GM18505 (cell line): Measurements from ENCODE around the gene ZW10.

Source experiments
- ATAC-seq: cut with Tn5 transposase; IDR thresholded peaks from one replicate; pipeline ENCODE4 v1.9.1; 2021; ENCODE audit not compliant: unreplicated experiment
- POLR2A ChIP-seq: IDR thresholded peaks from 4 replicates; pipeline ENCODE4 v1.6.1; 2011; ENCODE audit warnings: borderline replicate concordance; ENCODE audit not compliant: insufficient read depth, insufficient read length; ENCODE audit errors: extremely low read depth

Gene ZW10

GRCh38 chr11:113698515-113698914 lies 75.0 kb downstream of the ZW10 start:
- TF ChIP-seq POLR2A, result no peak
- no peak for ATAC-seq

- no peak for ATAC-seq
- no peak for TF ChIP-seq POLR2A
Measured at GRCh38 chr11:113697756-113698407, 75.6 kb downstream of the ZW10 start.

DNA sequence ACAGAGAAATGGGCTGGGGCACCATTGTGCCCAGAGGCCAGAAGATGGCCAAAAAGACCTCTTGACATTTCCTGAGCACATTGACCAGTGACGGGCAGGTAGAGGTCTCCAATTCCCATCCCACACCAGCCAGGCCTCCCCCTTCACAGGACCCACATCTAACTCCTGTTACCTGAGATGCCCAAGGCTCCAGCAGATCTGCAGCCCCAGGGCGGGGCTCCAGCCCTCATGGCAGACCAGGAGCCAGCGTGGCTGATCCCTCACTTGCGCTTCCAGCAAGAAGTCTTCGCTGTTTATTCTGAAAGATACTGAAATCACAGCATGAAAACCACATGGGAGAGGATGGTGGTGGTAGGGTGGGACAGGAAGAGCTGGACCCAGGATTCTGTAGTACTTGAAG lies 76.4 kb downstream of the ZW10 start:
- no peak for ATAC-seq
- no peak for TF ChIP-seq POLR2A

DNA sequence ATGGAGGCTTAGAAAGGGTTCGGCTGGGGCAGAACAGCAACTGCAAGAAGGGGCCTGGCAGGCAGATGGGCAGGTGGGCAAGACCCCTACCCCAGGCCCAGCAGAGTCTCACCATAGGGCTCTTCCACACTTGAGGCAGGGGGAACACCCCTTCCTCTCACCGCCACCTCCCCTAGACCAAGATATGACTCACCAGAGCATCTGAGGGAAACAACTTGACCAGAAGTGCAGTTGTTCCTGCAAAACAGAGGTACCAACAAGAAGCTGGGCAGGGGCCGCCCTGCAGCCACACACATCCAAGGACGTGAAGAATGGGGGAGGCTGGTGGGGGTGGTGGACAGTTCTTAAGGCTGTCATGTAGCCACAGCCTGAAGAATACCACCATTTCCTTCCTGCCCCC lies 78.3 kb downstream of the ZW10 start:
- no peak for ATAC-seq
- no peak for TF ChIP-seq POLR2A

GRCh38 chr11:113694390-113694789 lies 79.1 kb downstream of the ZW10 start:
- no peak for ATAC-seq
- no peak for TF ChIP-seq POLR2A

- no peak for ATAC-seq
- no peak for TF ChIP-seq POLR2A
Measured at GRCh38 chr11:113693030-113693429, 80.5 kb downstream of the ZW10 start.

DNA sequence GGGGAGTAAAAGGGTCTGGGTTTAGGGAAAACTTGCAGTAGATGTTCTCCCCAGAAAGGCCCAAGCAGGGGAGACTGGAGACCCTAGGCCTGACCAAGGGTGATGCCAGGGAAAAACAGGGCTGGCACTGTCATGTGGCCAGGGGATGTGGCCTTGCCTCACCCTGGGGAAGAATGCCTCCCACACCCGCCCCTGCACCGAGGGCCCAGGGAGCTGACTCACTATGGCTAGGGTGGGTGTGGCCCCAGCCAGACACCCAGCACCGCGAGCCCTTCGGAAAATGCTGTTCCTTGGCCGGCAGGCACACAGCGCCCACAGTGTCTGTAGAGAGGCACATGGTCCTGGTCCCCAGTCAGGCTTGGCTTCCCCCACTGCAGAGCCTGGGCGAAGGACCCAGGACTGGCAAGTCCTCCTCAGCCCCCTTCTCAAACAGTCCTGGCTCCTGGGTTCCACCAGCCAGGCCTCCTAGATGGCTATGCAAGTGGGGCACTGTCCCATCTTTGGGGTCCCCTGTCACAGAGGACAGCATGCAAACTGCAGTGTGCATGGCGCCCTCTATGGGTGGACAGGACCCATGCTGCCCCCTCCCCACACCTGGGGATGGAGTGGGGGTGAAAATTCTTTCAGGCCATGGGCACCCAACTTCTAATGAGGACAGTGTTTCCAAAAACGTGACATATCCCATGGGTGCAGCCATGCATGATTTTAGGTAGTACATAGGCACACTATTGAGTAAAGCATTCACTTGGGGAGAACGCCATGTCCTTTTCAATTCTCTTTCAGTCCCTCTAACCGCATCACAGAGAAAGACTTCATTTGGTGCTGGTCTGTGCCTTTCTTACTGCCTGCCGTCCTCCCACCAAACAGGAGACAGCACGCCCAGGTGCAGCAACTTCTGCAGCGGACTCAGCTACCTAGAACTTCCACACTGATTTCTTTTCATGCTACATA lies 82.6 kb downstream of the ZW10 start:
- no peak for ATAC-seq

GRCh38 chr11:113689768-113690618 lies 83.5 kb downstream of the ZW10 start:
- TF ChIP-seq POLR2A, result no peak
- ATAC-seq, result no peak

More for the DNA sequence above, 82.6 kb downstream of the ZW10 start:
- no peak for TF ChIP-seq POLR2A

GRCh38 chr11:113685654-113686359 lies 87.7 kb downstream of the ZW10 start:
- no peak for TF ChIP-seq POLR2A
- no peak for ATAC-seq

DNA sequence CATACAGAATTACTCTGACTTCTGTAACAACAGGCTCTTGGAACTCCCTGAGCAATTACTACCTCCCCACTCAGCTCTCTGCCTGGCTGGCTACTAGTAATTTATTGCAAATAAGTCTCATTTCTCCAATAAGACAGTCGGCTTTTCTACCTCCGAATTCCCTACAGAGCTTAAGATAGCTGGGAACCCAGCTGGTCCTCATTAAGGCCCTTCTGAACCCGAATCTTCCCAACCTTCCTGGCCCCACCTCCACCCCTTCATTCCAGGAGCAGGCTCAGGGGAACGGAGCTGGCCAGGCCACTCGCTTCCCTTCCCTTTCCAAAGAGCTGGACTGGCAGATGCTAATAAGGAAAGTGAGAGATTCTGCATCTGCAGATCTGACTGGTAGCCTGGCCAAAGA lies 89.0 kb downstream of the ZW10 start:
- no peak for ATAC-seq
- TF ChIP-seq POLR2A, result no peak

GRCh38 chr11:113683481-113684046 lies 89.9 kb downstream of the ZW10 start:
- no peak for ATAC-seq

More at GRCh38 chr11:113683481-113684046, 89.9 kb downstream of the ZW10 start:
- no peak for TF ChIP-seq POLR2A
